AG09309 (cell line): ENCODE data around the gene MAP3K4.
A peak's percentile ranks its signal among the peaks of the same experiment; 100 is the strongest.

Experiments
- DNase-seq: peaks from one replicate; pipeline ENCODE4 v3.0.0-alpha.2; 2010; ENCODE audit warnings: low read depth
- H3K4me3 ChIP-seq: 2 replicates; pipeline ENCODE4 v1.5.1; 2011; ENCODE audit warnings: mild to moderate bottlenecking, low read depth, low read length, moderate library complexity; ENCODE audit not compliant: control insufficient read depth
- CTCF ChIP-seq: IDR thresholded peaks from 2 replicates; pipeline ENCODE4 v1.5.1; 2011; ENCODE audit warnings: mild to moderate bottlenecking, low read depth, low read length, inconsistent platforms; ENCODE audit not compliant: insufficient read depth, control insufficient read depth; ENCODE audit errors: missing control alignments

The MAP3K4 gene

GRCh38 chr6:160991406-160992060 lies at the start of gene MAP3K4:
TSS of gene MAP3K4 (plus strand) at chr6:160991769. CDS start at chr6:160991932, 163 bp downstream.
- DNase-seq = no peak
- peak within 1 kb of the TSS; percentile 70 for H3K4me3 ChIP-seq
- TF ChIP-seq CTCF = no peak

- TF ChIP-seq CTCF = no peak
- DNase-seq = no peak
- no peak overlapping the region for H3K4me3 ChIP-seq
Measured at GRCh38 chr6:160943997-160944396, 47.6 kb upstream of the MAP3K4 start.

- no peak for DNase-seq
- no peak for TF ChIP-seq CTCF
Measured at GRCh38 chr6:160945516-160946177, 45.9 kb upstream of the MAP3K4 start.

GRCh38 chr6:160949531-160949930 lies 42.0 kb upstream of the MAP3K4 start:
- DNase-seq = no peak
- no peak overlapping the region for H3K4me3 ChIP-seq
- no peak for TF ChIP-seq CTCF

More at GRCh38 chr6:160945516-160946177, 45.9 kb upstream of the MAP3K4 start:
- H3K4me3 ChIP-seq = no peak overlapping the region

- no peak overlapping the region for H3K4me3 ChIP-seq
- no peak for TF ChIP-seq CTCF
- DNase-seq = no peak
Measured at GRCh38 chr6:160950507-160950906, 41.1 kb upstream of the MAP3K4 start.

GRCh38 chr6:160951187-160952030 lies 40.2 kb upstream of the MAP3K4 start:
- no peak overlapping the region for H3K4me3 ChIP-seq
- no peak for DNase-seq
- no peak for TF ChIP-seq CTCF
